ENCODE results near the gene TIRAP. TPM values are rescaled to one million over a fixed set of nuclear protein-coding genes. Genes with fewer than 3 reads are reported as not detected.
"Not testable (repeated sequence)": the region's sequence is repeated elsewhere in the genome, so short reads cannot be mapped to it uniquely, and the experiment has no call there.

The TIRAP gene
- total and polyA plus RNA-seq, 3 donors from 2014 or later: 3.6 to 5.9 (median 5.7) TPM

- Histone ChIP-seq H3K4me3 (no peak overlapping the region), H3K4me1 (peaks cover 6% of the 10 kb centered on the region), H3K27me3 (no peaks in the 10 kb centered on the region), H3K9me3 (no peaks in the 10 kb centered on the region), H3K36me3 (ENCODE audit: low read depth, missing control alignments) (no peaks in the 10 kb centered on the region), H3K27ac (no peak overlapping the region)
- intact Hi-C loops (cut with DNase I; ENCODE audit: low total_unique reads): no loop called here
- TF ChIP-seq POLR2A (IDR thresholded peaks at IDR 0.05): no peak
- no peak for TF ChIP-seq CTCF (IDR thresholded peaks at IDR 0.05)
- WGBS, 2 donors: 50 to 55% methylated on average over 1 of the region's 1 CpG
- no peak for DNase-seq
These were observed 28.1 kb upstream of the TIRAP start for GRCh38 chr11:126254819-126255218.

- DNase-seq; H3K9me3 ChIP-seq; intact Hi-C loops (cut with DNase I; ENCODE audit: low total_unique reads); H3K4me3 ChIP-seq; H3K27ac ChIP-seq; H3K36me3 ChIP-seq (ENCODE audit: low read depth, missing control alignments); H3K27me3 ChIP-seq: not testable (repeated sequence)
- 92 to 94% methylated on average over 5 of the region's 5 CpGs for WGBS, 2 donors
- peaks cover 13% of the 10 kb centered on the region for H3K4me1 ChIP-seq
These were observed 27.4 kb upstream of the TIRAP start for GRCh38 chr11:126255507-126255906.

- WGBS, 2 donors: 92% methylated on average over 4 of the region's 4 CpGs
- H3K36me3 ChIP-seq (ENCODE audit: low read depth, missing control alignments): no peaks in the 10 kb centered on the region
- no peak for DNase-seq
- peaks cover 17% of the 10 kb centered on the region for H3K4me1 ChIP-seq
- H3K27ac ChIP-seq: no peak overlapping the region
- no peak overlapping the region for H3K4me3 ChIP-seq
- intact Hi-C loops (cut with DNase I; ENCODE audit: low total_unique reads): no loop called here
- H3K9me3 ChIP-seq: no peaks in the 10 kb centered on the region
- no peaks in the 10 kb centered on the region for H3K27me3 ChIP-seq
- TF ChIP-seq POLR2A (IDR thresholded peaks at IDR 0.05): no peak
- TF ChIP-seq CTCF (IDR thresholded peaks at IDR 0.05): no peak
These were observed 26.7 kb upstream of the TIRAP start for GRCh38 chr11:126256216-126256615.

GRCh38 chr11:126257144-126257543, 25.7 kb upstream of the TIRAP start:
- H3K36me3 ChIP-seq (ENCODE audit: low read depth, missing control alignments): no peaks in the 10 kb centered on the region
- H3K4me3 ChIP-seq: no peak overlapping the region
- H3K27ac ChIP-seq: no peak overlapping the region
- WGBS, 2 donors: 85 to 88% methylated on average over 2 of the region's 2 CpGs
- intact Hi-C loops (cut with DNase I; ENCODE audit: low total_unique reads): no loop called here
- DNase-seq: no peak
- H3K27me3 ChIP-seq: no peaks in the 10 kb centered on the region
- TF ChIP-seq CTCF (IDR thresholded peaks at IDR 0.05) (no peak), POLR2A (IDR thresholded peaks at IDR 0.05) (no peak)
- H3K4me1 ChIP-seq: peaks cover 17% of the 10 kb centered on the region
- H3K9me3 ChIP-seq: no peaks in the 10 kb centered on the region

GRCh38 chr11:126257764-126258163, 25.1 kb upstream of the TIRAP start:
- no peak overlapping the region for H3K27ac ChIP-seq
- DNase-seq: no peak
- 82 to 94% methylated on average over 2 of the region's 2 CpGs for WGBS, 2 donors
- no peaks in the 10 kb centered on the region for H3K27me3 ChIP-seq
- no peak overlapping the region for H3K4me3 ChIP-seq
- intact Hi-C loops (cut with DNase I; ENCODE audit: low total_unique reads): no loop called here
- peaks cover 17% of the 10 kb centered on the region for H3K4me1 ChIP-seq
- no peaks in the 10 kb centered on the region for H3K36me3 ChIP-seq (ENCODE audit: low read depth, missing control alignments)
- TF ChIP-seq POLR2A (IDR thresholded peaks at IDR 0.05): no peak
- TF ChIP-seq CTCF (IDR thresholded peaks at IDR 0.05): no peak
- no peaks in the 10 kb centered on the region for H3K9me3 ChIP-seq

Data from testis (tissue), 3 donors.